GM19455 (cell line): ENCODE results near the gene ABHD6.
"Not testable (repeated sequence)": the region's sequence is repeated elsewhere in the genome, so short reads cannot be mapped to it uniquely, and the experiment has no call there.

Experiments used
- ATAC-seq: cut with Tn5 transposase; IDR thresholded peaks from one replicate; pipeline ENCODE4 v1.9.1; 2021; ENCODE audit not compliant: unreplicated experiment

Gene ABHD6

GRCh38 chr3:58209933-58210332 is 27.7 kb upstream of the ABHD6 start:
- no peak for ATAC-seq

- ATAC-seq, result no peak
Observed at GRCh38 chr3:58210761-58211460, 26.7 kb upstream of the ABHD6 start, which contains the start of gene DNASE1L3. DNASE1L3 (minus strand) TSS chr3:58210972; CDS start chr3:58210906, 66 bp downstream.

GRCh38 chr3:58214484-58215316 is 22.9 kb upstream of the ABHD6 start:
- ATAC-seq, result peak; percentile 72

- ATAC-seq, result no peak
Observed at GRCh38 chr3:58215317-58216025, 22.1 kb upstream of the ABHD6 start.

- no peak for ATAC-seq
Observed at GRCh38 chr3:58216496-58217195, 20.9 kb upstream of the ABHD6 start.

GRCh38 chr3:58217209-58217811 is 20.3 kb upstream of the ABHD6 start:
- peak; percentile 57 for ATAC-seq

- no peak for ATAC-seq
Observed at GRCh38 chr3:58218904-58219303, 18.7 kb upstream of the ABHD6 start.

GRCh38 chr3:58222161-58222724 is 15.3 kb upstream of the ABHD6 start:
- ATAC-seq, result no peak

GRCh38 chr3:58223855-58224254 is 13.7 kb upstream of the ABHD6 start:
- no peak for ATAC-seq

- not testable (repeated sequence) for ATAC-seq
Observed at GRCh38 chr3:58227933-58228332, 9.7 kb upstream of the ABHD6 start.

GRCh38 chr3:58230876-58231552 is 6.6 kb upstream of the ABHD6 start:
- ATAC-seq, result no peak

- no peak for ATAC-seq
Observed at GRCh38 chr3:58231666-58232065, 5.9 kb upstream of the ABHD6 start.

GRCh38 chr3:58234516-58234931 is 3.1 kb upstream of the ABHD6 start:
- ATAC-seq, result no peak

GRCh38 chr3:58235970-58236369 is 1.6 kb upstream of the ABHD6 start:
- no peak for ATAC-seq

- no peak for ATAC-seq
Observed at GRCh38 chr3:58236527-58237237, 910 bp upstream of the ABHD6 start.

GRCh38 chr3:58237941-58238681 is 519 bp downstream of the ABHD6 start:
- ATAC-seq, result peak; percentile 46

GRCh38 chr3:58238830-58239229 is 1.2 kb downstream of the ABHD6 start:
- ATAC-seq, result no peak

GRCh38 chr3:58241306-58242044 is 3.9 kb downstream of the ABHD6 start:
- no peak for ATAC-seq
